B cell (primary cell): ENCODE results near the gene HYOU1. TPM values are rescaled to one million over a fixed set of nuclear protein-coding genes. Genes with fewer than 3 reads are reported as not detected.

Experiments
- ATAC-seq: fragments of 200-7000 bp; cut with Tn5 transposase; one replicate; pipeline ENCODE4 v1.10.0; 2021; ENCODE audit warnings: low read depth, mild to moderate bottlenecking, moderate number of reproducible peaks, moderate library complexity
- CTCF ChIA-PET: fragments of 350-600 bp; sonication (Branson Sonifier 250); formaldehyde crosslinking; loops from one replicate; lab custom pipeline; 2021; ENCODE audit warnings: antibody characterized with exemption, inconsistent platforms; lab: Charles Lee
- POLR2A ChIA-PET: fragments of 350-600 bp; sonication (Branson Sonifier 250); formaldehyde crosslinking; loops from one replicate; lab custom pipeline; 2021; ENCODE audit warnings: antibody characterized with exemption; lab: Charles Lee
- DNase-seq: peaks from one replicate; pipeline ENCODE4 v3.0.0; 2013
- H2AFZ ChIP-seq: 2 replicates; pipeline ENCODE4 v1.6.1; 2012; ENCODE audit warnings: mild to moderate bottlenecking, low read depth, low read length; ENCODE audit not compliant: insufficient read depth, poor library complexity, severe bottlenecking
- H3K27ac ChIP-seq, 2 donors: 1 replicate in 1 of 2; 2 replicates in 1 of 2; pipeline ENCODE4 v1.5.1; 2012 to 2013; ENCODE audit warnings: low read length in 2 of 2, mild to moderate bottlenecking in 2 of 2, moderate library complexity in 1 of 2
- H3K27me3 ChIP-seq, 4 experiments: fragments of 200-600 bp in 1 of 4; sonication (generic) in 1 of 4; replicated peaks in 1 of 4; 1 replicate in 2 of 4; 2 replicates in 2 of 4; pipeline versions ENCODE4 v1.6.1 to v1.7.0; 2013 to 2016; ENCODE audit warnings: low read length in 3 of 4, mild to moderate bottlenecking in 2 of 4, mixed read lengths in 1 of 4, moderate library complexity in 1 of 4; ENCODE audit not compliant: insufficient read depth in 4 of 4, control insufficient read depth in 3 of 4; ENCODE audit errors: control extremely low read depth in 1 of 4
- H3K36me3 ChIP-seq, 2 experiments: replicated peaks in 1 of 2; 1 replicate in 1 of 2; 2 replicates in 1 of 2; pipeline versions ENCODE4 v1.6.1 to v1.7.1; 2013; ENCODE audit warnings: low read length in 1 of 2; ENCODE audit not compliant: insufficient read depth in 2 of 2, control insufficient read depth in 1 of 2; ENCODE audit errors: control extremely low read depth in 1 of 2, extremely low read depth in 1 of 2
- H3K4me1 ChIP-seq, 2 donors: fragments of 200-600 bp in 1 of 2; sonication (generic) in 1 of 2; 1 replicate in 1 of 2; 2 replicates in 1 of 2; pipeline versions ENCODE4 v1.5.1 to v1.6.1; 2013 to 2017; ENCODE audit warnings: low read length in 2 of 2; ENCODE audit not compliant: control insufficient read depth in 2 of 2, insufficient read depth in 2 of 2
- H3K4me2 ChIP-seq: replicated peaks from 2 replicates; pipeline ENCODE3; 2012; ENCODE audit warnings: mild to moderate bottlenecking, low read depth, low read length; ENCODE audit not compliant: poor library complexity, severe bottlenecking
- H3K4me3 ChIP-seq, 5 experiments: fragments of 200-600 bp in 1 of 5; sonication (generic) in 1 of 5; 1 replicate in 3 of 5; 2 replicates in 2 of 5; pipeline versions ENCODE4 v1.5.1 to v1.7.0; 2011 to 2016; ENCODE audit warnings: low read length in 4 of 5, mild to moderate bottlenecking in 4 of 5, low read depth in 2 of 5, control low read depth in 1 of 5, moderate library complexity in 1 of 5; ENCODE audit not compliant: insufficient read depth in 1 of 5; ENCODE audit errors: control extremely low read depth in 1 of 5, extremely low read depth in 1 of 5
- H3K79me2 ChIP-seq: fragments of 200-600 bp; sonication (generic); one replicate; pipeline ENCODE4 v1.6.0; 2016; ENCODE audit warnings: low read length; ENCODE audit not compliant: control insufficient read depth, insufficient read depth
- H3K9ac ChIP-seq: fragments of 200-600 bp; sonication (generic); 2 replicates; pipeline ENCODE4 v1.6.1; 2017; ENCODE audit warnings: mild to moderate bottlenecking, low read length, moderate library complexity
- H3K9me3 ChIP-seq, 3 donors: one replicate each; pipeline versions ENCODE4 v1.6.1 to v1.7.1; 2013; ENCODE audit warnings: low read length in 2 of 3; ENCODE audit not compliant: control insufficient read depth in 2 of 3, insufficient read depth in 1 of 3; ENCODE audit errors: control extremely low read depth in 1 of 3
- H4K20me1 ChIP-seq: 2 replicates; pipeline ENCODE4 v1.6.0; 2012; ENCODE audit warnings: mild to moderate bottlenecking, low read length; ENCODE audit not compliant: insufficient read depth, control insufficient read depth, poor library complexity, severe bottlenecking
- H3K27ac Mint-ChIP-seq: one replicate; pipeline ENCODE4 v1.8.0; 2021; ENCODE audit warnings: mixed read lengths
- H3K27me3 Mint-ChIP-seq: one replicate; pipeline ENCODE4 v1.8.0; 2021; ENCODE audit warnings: mixed read lengths
- H3K4me1 Mint-ChIP-seq: one replicate; pipeline ENCODE4 v1.8.0; 2021; ENCODE audit warnings: mixed read lengths
- H3K4me3 Mint-ChIP-seq: one replicate; pipeline ENCODE4 v1.8.0; 2021; ENCODE audit warnings: mixed read lengths
- H3K9me3 Mint-ChIP-seq: one replicate; pipeline ENCODE4 v1.8.0; 2022; ENCODE audit warnings: mixed read lengths; ENCODE audit not compliant: insufficient read depth
- CTCF ChIP-seq: fragments of 200-600 bp; IDR thresholded peaks from one replicate; pipeline ENCODE4 v1.8.0; 2022; ENCODE audit warnings: antibody characterized with exemption, mild to moderate bottlenecking
- EZH2 ChIP-seq: IDR thresholded peaks from 2 replicates; pipeline ENCODE4 v1.6.1; 2012; ENCODE audit warnings: borderline replicate concordance, low read depth, mild to moderate bottlenecking, moderate library complexity, low read length; ENCODE audit not compliant: insufficient read depth, poor library complexity, severe bottlenecking
- WGBS: methylation state at CpG from one replicate; pipeline ENCODE4 v1.1.5; 2013; ENCODE audit warnings: missing lambda C conversion rate; ENCODE audit not compliant: insufficient coverage; 5-methylcytosine and 5-hydroxymethylcytosine counted together
- intact Hi-C: fragments of 100-400 bp; cut with micrococcal nuclease; formaldehyde crosslinking; loops from one replicate; pipeline ENCODE4 v1.10.0; 2022
- polyA plus RNA-seq: library from polyadenylated mRNA; depleted of rRNA; stranded (reverse); fragments of >200 nt; gene quantifications from 2 replicates; pipeline ENCODE4 v1.2.3, GENCODE V29; 2012
- total RNA-seq, 2 donors: library from RNA; stranded (reverse); fragments of 120-200 nt in 1 of 2; gene quantifications; 1 replicate in 1 of 2; 2 replicates in 1 of 2; pipeline versions ENCODE4 v1.2.3 to v1.2.4, GENCODE V29; 2013 to 2022

HYOU1 gene
- total and polyA plus RNA-seq, 2 donors (not counting 1 experiment from before 2014, with no cell fraction given), result 38.5 to 48.7 TPM

DNA sequence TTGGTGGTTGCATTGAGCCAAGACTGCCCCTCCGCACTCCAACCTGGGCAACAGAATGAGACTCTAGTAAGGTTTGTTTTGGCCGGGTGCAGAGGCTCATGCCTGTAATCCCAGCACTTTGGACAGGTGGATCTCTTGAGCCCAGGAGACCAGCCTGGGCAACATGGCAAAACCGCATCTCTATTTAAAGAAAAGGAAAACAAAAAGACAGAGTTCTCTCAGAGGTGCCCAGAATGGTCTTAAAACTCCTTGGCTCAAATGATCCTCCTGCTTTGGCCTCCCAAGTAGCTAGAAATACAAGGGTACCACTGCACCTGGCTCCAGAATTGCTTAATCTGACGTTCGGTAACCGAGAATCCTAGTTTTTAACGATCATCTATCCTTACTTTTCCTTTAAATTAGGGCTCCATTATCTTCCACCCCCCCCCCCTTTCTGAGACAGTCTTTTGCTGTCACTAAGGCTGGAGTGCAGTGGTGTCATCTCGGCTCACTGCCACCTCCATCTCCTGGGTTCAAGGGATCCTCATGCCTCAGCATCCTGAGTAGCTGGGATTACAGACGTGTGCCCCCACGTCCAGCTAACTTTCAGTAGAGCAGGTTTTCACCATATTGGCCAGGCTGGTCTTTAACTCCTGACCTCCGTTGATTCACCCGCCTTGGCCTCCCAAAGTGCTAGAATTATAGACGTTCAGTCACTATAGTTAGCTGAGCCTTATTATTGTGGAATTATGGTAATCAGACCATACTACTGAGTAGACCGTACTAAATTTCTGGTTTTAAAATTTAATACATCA lies 40.6 kb downstream of the HYOU1 start:
- peaks cover 43% of the 10 kb centered on the region for H3K4me1 Mint-ChIP-seq
- H3K27ac Mint-ChIP-seq, result peak overlapping the region; percentile 65
- Histone ChIP-seq H3K9ac (peak overlapping the region; percentile 91), H3K36me3 (peaks cover 0 to 54% of the 10 kb centered on the region in 2 experiments), H3K4me2 (peak overlapping the region; percentile 77), H4K20me1 (peaks cover 10% of the 10 kb centered on the region), H3K4me3 (no peak overlapping the region), H3K4me1 (peaks cover 27 to 34% of the 10 kb centered on the region in 2 donors), H3K27me3 (no peaks in the 10 kb centered on the region), H3K9me3 (no peaks in the 10 kb centered on the region), H3K27ac (peak overlapping the region; percentile 91 to 92), H2AFZ (no peak overlapping the region), H3K79me2 (peaks cover 46% of the 10 kb centered on the region)
- H3K27me3 Mint-ChIP-seq, result no peaks in the 10 kb centered on the region
- 92% methylated on average over 10 of the region's 14 CpGs for WGBS
- intact Hi-C loops, result loop anchor here (5.0 kb wide), 2 partner anchors 191 to 224 kb away; partner anchors contain the start of genes CBL and DDX6
- ATAC-seq (no peak), DNase-seq (no peak)
- TF ChIP-seq CTCF, result no peak
- TF ChIP-seq EZH2, result no peak
- ChIA-PET POLR2A (interaction anchor here (0.7 to 3.3 kb wide), 2 partner anchors 19 to 88 kb away, joined by 13 to 14 read pairs; partner anchors contain the start of gene CENATAC), CTCF (interaction anchor here (0.5 to 2.0 kb wide), 4 partner anchors 13 to 232 kb away, joined by 3 to 5 read pairs (median 3); no protein-coding TSS in a partner anchor)
- H3K9me3 Mint-ChIP-seq, result no peaks in the 10 kb centered on the region
- peak overlapping the region; percentile 34 for H3K4me3 Mint-ChIP-seq
